ENCODE measurements around the gene PRLR.
"Not testable (repeated sequence)": the region's sequence is repeated elsewhere in the genome, so short reads cannot be mapped to it uniquely, and the experiment has no call there.

Gene PRLR

GRCh38 chr5:35194635-35195471 is 35.4 kb downstream of the PRLR start:
- DNase-seq = no peak

GRCh38 chr5:35192506-35192905 is 37.8 kb downstream of the PRLR start:
- DNase-seq = no peak

- DNase-seq = not testable (repeated sequence)
Observed at GRCh38 chr5:35189801-35190200, 40.5 kb downstream of the PRLR start.

GRCh38 chr5:35188031-35188457 is 42.2 kb downstream of the PRLR start:
- no peak for DNase-seq

GRCh38 chr5:35187621-35188020 is 42.7 kb downstream of the PRLR start:
- not testable (repeated sequence) for DNase-seq

GRCh38 chr5:35186749-35187148 is 43.5 kb downstream of the PRLR start:
- DNase-seq = no peak

GRCh38 chr5:35185518-35185917 is 44.8 kb downstream of the PRLR start:
- no peak for DNase-seq

GRCh38 chr5:35183556-35183955 is 46.7 kb downstream of the PRLR start:
- DNase-seq = no peak

GRCh38 chr5:35182910-35183535 is 47.3 kb downstream of the PRLR start:
- DNase-seq = peak; percentile 7 to 16

GRCh38 chr5:35182486-35182885 is 47.8 kb downstream of the PRLR start:
- no peak for DNase-seq

- no peak for DNase-seq
Observed at GRCh38 chr5:35180046-35180445, 50.2 kb downstream of the PRLR start.

- DNase-seq = no peak
Observed at GRCh38 chr5:35177783-35178182, 52.5 kb downstream of the PRLR start.

- no peak for DNase-seq
Observed at GRCh38 chr5:35172533-35172932, 57.8 kb downstream of the PRLR start.

GRCh38 chr5:35171991-35172390 is 58.3 kb downstream of the PRLR start:
- DNase-seq = no peak

- no peak for DNase-seq
Observed at GRCh38 chr5:35171078-35171477, 59.2 kb downstream of the PRLR start.

GRCh38 chr5:35166043-35166442 is 64.2 kb downstream of the PRLR start:
- DNase-seq = no peak

GRCh38 chr5:35164860-35165542 is 65.3 kb downstream of the PRLR start:
- DNase-seq = no peak

- DNase-seq = no peak
Observed at GRCh38 chr5:35163710-35164033, 66.6 kb downstream of the PRLR start.

GRCh38 chr5:35162848-35163709 is 67.2 kb downstream of the PRLR start:
- DNase-seq = no peak

- DNase-seq = no peak
Observed at GRCh38 chr5:35161652-35162273, 68.5 kb downstream of the PRLR start.

- DNase-seq = no peak
Observed at GRCh38 chr5:35160486-35161116, 69.7 kb downstream of the PRLR start.

- DNase-seq = no peak
Observed at GRCh38 chr5:35159370-35159742, 70.9 kb downstream of the PRLR start.
